Thyroid gland (tissue), 4 donors: Measurements from ENCODE around the gene HEPN1. TPM values are rescaled to one million over a fixed set of nuclear protein-coding genes. Genes with fewer than 3 reads are reported as not detected.

Experiments used
- DNase-seq, 2 donors: peaks; one replicate each; pipeline ENCODE4 v3.0.0-alpha.2; 2019
- H3K27ac ChIP-seq, 3 donors: fragments of 200-600 bp; sonication (generic); 1 replicate in 2 of 3; 2 replicates in 1 of 3; pipeline ENCODE4 v1.5.1; 2016 to 2019; ENCODE audit warnings: mild to moderate bottlenecking in 1 of 3, moderate library complexity in 1 of 3
- H3K27me3 ChIP-seq: fragments of 200-600 bp; sonication (generic); one replicate; pipeline ENCODE4 v1.5.1; 2019
- H3K36me3 ChIP-seq, 2 donors: fragments of 200-600 bp; sonication (generic); one replicate each; pipeline ENCODE4 v1.5.1; 2016 to 2019
- H3K4me1 ChIP-seq, 2 donors: fragments of 200-600 bp; sonication (generic); one replicate each; pipeline ENCODE4 v1.5.1; 2017 to 2019
- H3K4me3 ChIP-seq, 3 donors: fragments of 200-600 bp; sonication (generic); replicated peaks in 1 of 3; 1 replicate in 2 of 3; 2 replicates in 1 of 3; pipeline ENCODE4 v1.5.1; 2016; ENCODE audit warnings: mild to moderate bottlenecking in 1 of 3
- H3K9me3 ChIP-seq: fragments of 200-600 bp; sonication (generic); one replicate; pipeline ENCODE4 v1.5.1; 2017
- POLR2A ChIP-seq, 2 donors: fragments of 450-650 bp; IDR thresholded peaks; one replicate each; pipeline ENCODE4 v1.6.1; 2017; ENCODE audit warnings: antibody characterized with exemption in 2 of 2, mild to moderate bottlenecking in 2 of 2, moderate library complexity in 1 of 2
- WGBS, 2 donors: methylation state at CpG; one replicate each; pipeline ENCODE4 v1.1.5; 2017; 5-methylcytosine and 5-hydroxymethylcytosine counted together
- intact Hi-C: fragments of 100-400 bp; cut with DNase I; formaldehyde crosslinking; loops from one replicate; pipeline ENCODE4 v1.15.1; 2023
- total RNA-seq, 4 donors: library from RNA; depleted of rRNA; stranded (reverse); fragments of >200 nt; gene quantifications; one replicate each; pipeline ENCODE4 v1.2.3, GENCODE V29; 2016
- TF ChIP-seq, protein P1 (sequence below), 6 experiments: fragments of 200-600 bp in 3 of 6; fragments of 450-650 bp in 3 of 6; sonication (generic) in 3 of 6; IDR thresholded peaks; one replicate each; pipeline ENCODE4 v1.5.1; 2016 to 2019; ENCODE audit warnings: antibody characterized with exemption in 6 of 6, mild to moderate bottlenecking in 2 of 6, inconsistent platforms in 1 of 6, moderate library complexity in 1 of 6

Gene HEPN1
- total RNA-seq, 4 donors from 2014 or later: not detected

GRCh38 chr11:124938970-124939369, 19.9 kb downstream of the HEPN1 start:
- WGBS, 2 donors: 69 to 74% methylated on average over 6 of the region's 6 CpGs
- H3K4me1 ChIP-seq: no peaks in the 10 kb centered on the region
- intact Hi-C loops: no loop called here

GRCh38 chr11:124941703-124942102, 22.7 kb downstream of the HEPN1 start:
- Histone ChIP-seq H3K4me1 (no peaks in the 10 kb centered on the region), H3K4me3 (no peak overlapping the region), H3K27ac (no peak overlapping the region), H3K36me3 (no peaks in the 10 kb centered on the region), H3K9me3 (no peaks in the 10 kb centered on the region), H3K27me3 (no peaks in the 10 kb centered on the region)
- intact Hi-C loops: no loop called here
- WGBS, 2 donors: 96% methylated on average over 1 of the region's 1 CpG
- DNase-seq: no peak
- TF ChIP-seq, protein P1, sequence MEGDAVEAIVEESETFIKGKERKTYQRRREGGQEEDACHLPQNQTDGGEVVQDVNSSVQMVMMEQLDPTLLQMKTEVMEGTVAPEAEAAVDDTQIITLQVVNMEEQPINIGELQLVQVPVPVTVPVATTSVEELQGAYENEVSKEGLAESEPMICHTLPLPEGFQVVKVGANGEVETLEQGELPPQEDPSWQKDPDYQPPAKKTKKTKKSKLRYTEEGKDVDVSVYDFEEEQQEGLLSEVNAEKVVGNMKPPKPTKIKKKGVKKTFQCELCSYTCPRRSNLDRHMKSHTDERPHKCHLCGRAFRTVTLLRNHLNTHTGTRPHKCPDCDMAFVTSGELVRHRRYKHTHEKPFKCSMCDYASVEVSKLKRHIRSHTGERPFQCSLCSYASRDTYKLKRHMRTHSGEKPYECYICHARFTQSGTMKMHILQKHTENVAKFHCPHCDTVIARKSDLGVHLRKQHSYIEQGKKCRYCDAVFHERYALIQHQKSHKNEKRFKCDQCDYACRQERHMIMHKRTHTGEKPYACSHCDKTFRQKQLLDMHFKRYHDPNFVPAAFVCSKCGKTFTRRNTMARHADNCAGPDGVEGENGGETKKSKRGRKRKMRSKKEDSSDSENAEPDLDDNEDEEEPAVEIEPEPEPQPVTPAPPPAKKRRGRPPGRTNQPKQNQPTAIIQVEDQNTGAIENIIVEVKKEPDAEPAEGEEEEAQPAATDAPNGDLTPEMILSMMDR (IDR thresholded peaks at IDR 0.05): no peak
- no peak for TF ChIP-seq POLR2A (IDR thresholded peaks at IDR 0.05)

More at GRCh38 chr11:124938970-124939369, 19.9 kb downstream of the HEPN1 start:
- no peak for TF ChIP-seq POLR2A (IDR thresholded peaks at IDR 0.05)
- TF ChIP-seq, protein P1 (IDR thresholded peaks at IDR 0.05): no peak
- Histone ChIP-seq H3K9me3 (no peaks in the 10 kb centered on the region), H3K27me3 (no peaks in the 10 kb centered on the region), H3K4me3 (no peak overlapping the region), H3K36me3 (no peaks in the 10 kb centered on the region), H3K27ac (no peak overlapping the region)
- no peak for DNase-seq

DNA sequence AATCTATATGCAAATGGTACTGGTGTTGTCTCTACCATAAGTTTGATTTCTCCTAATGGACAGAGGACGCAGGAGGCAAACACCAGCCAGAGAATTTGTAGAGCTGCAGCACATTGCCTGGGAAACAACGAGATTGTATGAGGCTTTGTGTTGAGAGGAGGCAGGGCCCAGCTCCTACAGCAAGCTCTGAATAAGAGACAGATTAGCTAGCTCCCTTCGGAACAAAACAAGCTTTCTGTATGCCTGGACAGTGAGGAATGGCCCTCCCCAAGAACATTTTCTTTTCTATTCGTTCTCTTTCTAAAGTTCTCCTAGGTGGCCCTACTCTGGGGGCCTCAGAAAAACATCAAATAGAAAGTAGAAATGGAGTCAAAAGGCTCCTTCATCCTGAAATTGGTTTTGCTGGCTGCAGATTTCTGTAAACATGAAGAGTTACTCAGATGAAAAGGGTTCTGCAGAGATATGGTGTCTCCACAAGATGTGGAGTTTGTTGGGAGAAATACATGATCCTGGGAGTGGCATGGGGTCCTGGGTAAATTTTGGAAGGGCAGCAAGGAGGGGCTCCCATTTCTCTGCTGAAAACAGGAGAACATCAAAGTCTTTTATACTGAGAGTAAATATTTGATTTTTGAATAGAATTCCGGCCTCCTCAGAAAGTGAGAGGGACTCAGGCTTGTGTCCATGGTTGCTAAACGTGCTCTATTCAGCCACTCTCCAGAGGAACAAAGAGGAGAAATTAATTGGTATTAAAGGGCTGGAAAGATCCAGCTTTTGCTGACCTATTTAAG, 23.6 kb downstream of the HEPN1 start:
- intact Hi-C loops: no loop called here
- Histone ChIP-seq H3K27me3 (no peaks in the 10 kb centered on the region), H3K9me3 (no peaks in the 10 kb centered on the region), H3K27ac (no peak overlapping the region), H3K36me3 (no peaks in the 10 kb centered on the region), H3K4me3 (no peak overlapping the region), H3K4me1 (no peaks in the 10 kb centered on the region)
- no peak for TF ChIP-seq POLR2A (IDR thresholded peaks at IDR 0.05)
- TF ChIP-seq, protein P1 (IDR thresholded peaks at IDR 0.05): no peak
- no peak for DNase-seq
- 63 to 66% methylated on average over 6 of the region's 6 CpGs for WGBS, 2 donors

- WGBS, 2 donors: 68 to 70% methylated on average over 5 of the region's 5 CpGs
- Histone ChIP-seq H3K4me1 (no peaks in the 10 kb centered on the region), H3K36me3 (no peaks in the 10 kb centered on the region), H3K27ac (no peak overlapping the region), H3K9me3 (no peaks in the 10 kb centered on the region), H3K4me3 (no peak overlapping the region), H3K27me3 (no peaks in the 10 kb centered on the region)
- TF ChIP-seq, protein P1 (IDR thresholded peaks at IDR 0.05): no peak
- TF ChIP-seq POLR2A (IDR thresholded peaks at IDR 0.05): no peak
- intact Hi-C loops: no loop called here
- no peak for DNase-seq
Observed at GRCh38 chr11:124943254-124943616, 24.2 kb downstream of the HEPN1 start.

- Histone ChIP-seq H3K4me1 (no peaks in the 10 kb centered on the region), H3K36me3 (no peaks in the 10 kb centered on the region), H3K4me3 (no peak overlapping the region), H3K27me3 (no peaks in the 10 kb centered on the region), H3K27ac (no peak overlapping the region), H3K9me3 (no peaks in the 10 kb centered on the region)
- intact Hi-C loops: no loop called here
- TF ChIP-seq, protein P1 (IDR thresholded peaks at IDR 0.05): no peak
- TF ChIP-seq POLR2A (IDR thresholded peaks at IDR 0.05): no peak
- DNase-seq: no peak
- 28 to 76% methylated on average over 1 of the region's 1 CpG for WGBS, 2 donors
Observed at GRCh38 chr11:124943741-124944140, 24.7 kb downstream of the HEPN1 start.
